Endothelial cell of umbilical vein (primary cell): ENCODE measurements around the gene OTUD3. TPM values are rescaled to one million over a fixed set of nuclear protein-coding genes. Genes with fewer than 3 reads are reported as not detected.

Experiments used
- BruUV-seq: library from RNA; stranded (reverse); fragments of 400-500 nt; replicated peaks from 2 replicates; lab custom pipeline; 2021; lab: Mats Ljungman, UMichigan
- CTCF ChIA-PET: fragments of 300-600, 350-600 bp; sonication (Branson Sonifier 250); formaldehyde crosslinking; loops from one replicate; lab custom pipeline; 2021; ENCODE audit warnings: antibody characterized with exemption, inconsistent platforms; lab: Charles Lee
- POLR2A ChIA-PET: fragments of 300-600, 350-600 bp; sonication (Branson Sonifier 250); formaldehyde crosslinking; loops from one replicate; lab custom pipeline; 2021; ENCODE audit warnings: antibody characterized with exemption, inconsistent platforms; lab: Charles Lee
- DNase-seq: peaks from one replicate; pipeline ENCODE4 v3.0.0-alpha.2; 2011; ENCODE audit warnings: low read depth, low spot score
- FAIRE-seq: peaks from 2 replicates; lab custom pipeline; 2011; peaks lifted over from hg19 to GRCh38; lab: Jason Lieb, UNC
- H2AFZ ChIP-seq: 2 replicates; pipeline ENCODE4 v1.6.0; 2012; ENCODE audit warnings: low read depth, low read length, control low read depth, inconsistent platforms
- H3K27ac ChIP-seq: 2 replicates; pipeline ENCODE4 v1.5.1; 2011; ENCODE audit warnings: low read depth, mild to moderate bottlenecking, control low read depth, low read length, moderate library complexity; ENCODE audit not compliant: insufficient read depth
- H3K27me3 ChIP-seq, 2 experiments: 2 replicates each; pipeline versions ENCODE4 v1.6.0 to v1.6.1; 2011; ENCODE audit warnings: low read length in 2 of 2, mixed read lengths in 1 of 2; ENCODE audit not compliant: control insufficient read depth in 2 of 2, insufficient read depth in 2 of 2
- H3K36me3 ChIP-seq, 2 experiments: 2 replicates in 1 of 2; 3 replicates in 1 of 2; pipeline ENCODE4 v1.5.1; 2011; ENCODE audit warnings: low read length in 2 of 2, mild to moderate bottlenecking in 1 of 2, moderate library complexity in 1 of 2; ENCODE audit not compliant: control insufficient read depth in 2 of 2, insufficient read depth in 2 of 2; ENCODE audit errors: extremely low read depth in 1 of 2
- H3K4me1 ChIP-seq: 3 replicates; pipeline ENCODE4 v1.5.1; 2011; ENCODE audit warnings: mild to moderate bottlenecking, low read length; ENCODE audit not compliant: control insufficient read depth, insufficient read depth; ENCODE audit errors: extremely low read depth
- H3K4me2 ChIP-seq: 2 replicates; pipeline ENCODE4 v1.6.1; 2011; ENCODE audit warnings: low read length, control low read depth, mixed read lengths; ENCODE audit not compliant: insufficient read depth
- H3K4me3 ChIP-seq, 3 experiments: fragments of 200-600 bp in 1 of 3; sonication (generic), shearing (Covaris generic) in 1 of 3; replicated peaks in 1 of 3; 2 replicates each; pipeline ENCODE4 v1.5.1; 2011 to 2016; ENCODE audit warnings: control low read depth in 3 of 3, low read length in 3 of 3, mild to moderate bottlenecking in 2 of 3, inconsistent platforms in 1 of 3, low read depth in 1 of 3, moderate library complexity in 1 of 3; ENCODE audit not compliant: insufficient read depth in 1 of 3
- H3K79me2 ChIP-seq: 2 replicates; pipeline ENCODE4 v1.6.0; 2012; ENCODE audit warnings: low read length, inconsistent platforms; ENCODE audit not compliant: control insufficient read depth, insufficient read depth
- H3K9ac ChIP-seq: replicated peaks from 2 replicates; pipeline ENCODE3; 2011; ENCODE audit warnings: low read length, control low read depth; ENCODE audit not compliant: insufficient read depth; ENCODE audit errors: extremely low read depth
- H3K9me1 ChIP-seq: replicated peaks from 3 replicates; pipeline ENCODE4 v1.6.0; 2011; ENCODE audit warnings: mild to moderate bottlenecking, low read length; ENCODE audit not compliant: control insufficient read depth, insufficient read depth; ENCODE audit errors: extremely low read depth
- H3K9me3 ChIP-seq: replicated peaks from 2 replicates; pipeline ENCODE4 v1.5.1; 2012; ENCODE audit warnings: low read length, inconsistent platforms; ENCODE audit not compliant: control insufficient read depth, insufficient read depth
- H4K20me1 ChIP-seq: replicated peaks from 2 replicates; pipeline ENCODE3; 2011; ENCODE audit warnings: mild to moderate bottlenecking, low read length; ENCODE audit not compliant: control insufficient read depth, insufficient read depth; ENCODE audit errors: extremely low read depth
- EZH2 ChIP-seq: IDR thresholded peaks from 2 replicates; pipeline ENCODE4 v1.6.1; 2012; ENCODE audit warnings: borderline replicate concordance, low read depth, mild to moderate bottlenecking, moderate library complexity, low read length, inconsistent platforms; ENCODE audit not compliant: severe bottlenecking
- FOS ChIP-seq: IDR thresholded peaks from 2 replicates; pipeline ENCODE4 v1.6.1; 2011; ENCODE audit warnings: mild to moderate bottlenecking, low read length, moderate library complexity, borderline replicate concordance; ENCODE audit not compliant: insufficient read depth
- GATA2 ChIP-seq: IDR thresholded peaks from 2 replicates; pipeline ENCODE4 v1.7.0; 2011; ENCODE audit warnings: low read depth, mild to moderate bottlenecking, moderate library complexity, mixed read lengths, low read length; ENCODE audit not compliant: insufficient read length, insufficient read depth
- JUN ChIP-seq: IDR thresholded peaks from 2 replicates; pipeline ENCODE4 v1.6.1; 2011; ENCODE audit warnings: borderline replicate concordance, low read depth; ENCODE audit not compliant: insufficient read length, insufficient read depth
- MYC ChIP-seq: IDR thresholded peaks from one replicate; pipeline ENCODE4 v1.6.1; 2011; ENCODE audit warnings: mild to moderate bottlenecking, low read depth, low read length
- POLR2A ChIP-seq: IDR thresholded peaks from 2 replicates; pipeline ENCODE4 v1.6.1; 2012; ENCODE audit warnings: low read depth, mild to moderate bottlenecking, control low read depth, low read length
- POLR2AphosphoS5 ChIP-seq: IDR thresholded peaks from 2 replicates; pipeline ENCODE4 v1.6.1; 2012; ENCODE audit warnings: low read depth, mild to moderate bottlenecking, control low read depth, low read length, moderate library complexity; ENCODE audit not compliant: insufficient read depth
- dilution Hi-C: fragments of 300-500 bp; cut with MboI; formaldehyde crosslinking; loops from one replicate; pipeline ENCODE4 v1.15.0; 2019; ENCODE audit warnings: low sequenced_read_pairs; ENCODE audit not compliant: extremely low pct_ligation_motif_present
- intact Hi-C: fragments of 100-400 bp; cut with micrococcal nuclease; formaldehyde crosslinking; loops from one replicate; pipeline ENCODE4 v1.10.0; 2022
- polyA plus RNA-seq, 4 experiments: library from polyadenylated mRNA; depleted of rRNA in 3 of 4; stranded (reverse) in 3 of 4; unstranded in 1 of 4; fragments of >200 nt; gene quantifications; 2 replicates each; pipeline versions ENCODE4 v1.2.1 to v1.2.3, GENCODE V29; 2011 to 2012; ENCODE audit warnings: missing spikeins in 1 of 4
- total RNA-seq: library from RNA; stranded (reverse); gene quantifications from 2 replicates; pipeline ENCODE4 v1.2.3, GENCODE V29; 2021
- TF ChIP-seq, protein P1 (sequence below), 2 donors: IDR thresholded peaks; 1 replicate in 1 of 2; 2 replicates in 1 of 2; pipeline ENCODE4 v1.5.1; 2011; ENCODE audit warnings: low read length in 2 of 2, mild to moderate bottlenecking in 2 of 2, moderate library complexity in 2 of 2, control low read depth in 1 of 2, inconsistent platforms in 1 of 2, low read depth in 1 of 2; ENCODE audit not compliant: insufficient read depth in 1 of 2; ENCODE audit errors: extremely low read depth in 1 of 2
- TF ChIP-seq, protein P2 (sequence below): IDR thresholded peaks from 2 replicates; pipeline ENCODE4 v1.6.1; 2011; ENCODE audit not compliant: insufficient read depth, insufficient read length

OTUD3 gene
- total and polyA plus RNA-seq, 2 donors (not counting 3 experiments of a cell fraction or from before 2014, with no cell fraction given) = 3.1 to 10.6 TPM

- no peak for FAIRE-seq
- no TSS peak for BruUV-seq
- H4K20me1 ChIP-seq = no peaks in the 10 kb centered on the region
- dilution Hi-C loops = no loop called here
- H3K27ac ChIP-seq = no peak overlapping the region
- intact Hi-C loops = no loop called here
- TF ChIP-seq JUN (no peak), GATA2 (no peak), EZH2 (no peak), POLR2AphosphoS5 (no peak), POLR2A (no peak)
- no peak overlapping the region for H2AFZ ChIP-seq
- H3K79me2 ChIP-seq = peaks cover 23% of the 10 kb centered on the region
- H3K36me3 ChIP-seq = peaks cover 1 to 10% of the 10 kb centered on the region in 2 experiments
- ChIA-PET POLR2A (interaction anchor here (1.5 kb wide), 1 partner anchor 11 kb away, joined by 3 read pairs; no protein-coding TSS in a partner anchor), CTCF (interaction anchor here (1.1 to 4.2 kb wide), 2 partner anchors 12 to 133 kb away, joined by 3 to 19 read pairs; partner anchors contain the start of gene OTUD3)
- H3K27me3 ChIP-seq = no peaks in the 10 kb centered on the region
- H3K4me1 ChIP-seq = peaks cover 22% of the 10 kb centered on the region
- H3K9me1 ChIP-seq = no peaks in the 10 kb centered on the region
- no peak overlapping the region for H3K4me3 ChIP-seq
- H3K4me2 ChIP-seq = no peak overlapping the region
- H3K9ac ChIP-seq = no peak overlapping the region
- DNase-seq = peak; percentile 25
- no peaks in the 10 kb centered on the region for H3K9me3 ChIP-seq
These were observed 12.0 kb downstream of the OTUD3 start for GRCh38 chr1:19894218-19894617.

DNA sequence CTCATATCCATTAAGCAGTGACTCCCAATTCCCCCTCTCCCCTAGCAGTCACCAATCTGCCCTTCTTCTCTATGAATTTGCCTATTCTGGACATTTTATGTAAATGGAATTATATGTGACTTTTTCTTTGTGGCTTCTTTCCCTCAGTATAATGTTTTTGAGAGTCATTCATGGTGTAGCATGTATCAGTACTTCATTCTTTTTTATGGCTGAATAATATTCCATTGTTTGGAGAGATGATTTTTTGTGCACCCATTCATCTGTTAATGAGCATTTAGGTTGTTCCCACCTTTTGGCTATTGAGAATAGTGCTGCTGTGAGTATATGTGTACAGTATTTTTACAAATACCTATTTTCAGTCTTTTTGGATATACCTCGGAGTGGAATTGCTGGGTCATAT, 19.5 kb downstream of the OTUD3 start:
- POLR2A ChIA-PET = no interaction called here

More for the DNA sequence above, 19.5 kb downstream of the OTUD3 start:
- Histone ChIP-seq H3K9me1 (no peaks in the 10 kb centered on the region), H3K4me2 (no peak overlapping the region), H3K9me3 (no peaks in the 10 kb centered on the region), H3K27ac (no peak overlapping the region), H3K79me2 (no peaks in the 10 kb centered on the region), H3K36me3 (peaks cover 4 to 15% of the 10 kb centered on the region in 2 experiments), H3K9ac (no peak overlapping the region), H2AFZ (no peak overlapping the region), H3K4me3 (no peak overlapping the region), H3K4me1 (no peaks in the 10 kb centered on the region), H4K20me1 (no peaks in the 10 kb centered on the region), H3K27me3 (no peaks in the 10 kb centered on the region)
- dilution Hi-C loops = no loop called here
- TF ChIP-seq FOS = no peak
- no peak for TF ChIP-seq GATA2
- TF ChIP-seq, protein P1, sequence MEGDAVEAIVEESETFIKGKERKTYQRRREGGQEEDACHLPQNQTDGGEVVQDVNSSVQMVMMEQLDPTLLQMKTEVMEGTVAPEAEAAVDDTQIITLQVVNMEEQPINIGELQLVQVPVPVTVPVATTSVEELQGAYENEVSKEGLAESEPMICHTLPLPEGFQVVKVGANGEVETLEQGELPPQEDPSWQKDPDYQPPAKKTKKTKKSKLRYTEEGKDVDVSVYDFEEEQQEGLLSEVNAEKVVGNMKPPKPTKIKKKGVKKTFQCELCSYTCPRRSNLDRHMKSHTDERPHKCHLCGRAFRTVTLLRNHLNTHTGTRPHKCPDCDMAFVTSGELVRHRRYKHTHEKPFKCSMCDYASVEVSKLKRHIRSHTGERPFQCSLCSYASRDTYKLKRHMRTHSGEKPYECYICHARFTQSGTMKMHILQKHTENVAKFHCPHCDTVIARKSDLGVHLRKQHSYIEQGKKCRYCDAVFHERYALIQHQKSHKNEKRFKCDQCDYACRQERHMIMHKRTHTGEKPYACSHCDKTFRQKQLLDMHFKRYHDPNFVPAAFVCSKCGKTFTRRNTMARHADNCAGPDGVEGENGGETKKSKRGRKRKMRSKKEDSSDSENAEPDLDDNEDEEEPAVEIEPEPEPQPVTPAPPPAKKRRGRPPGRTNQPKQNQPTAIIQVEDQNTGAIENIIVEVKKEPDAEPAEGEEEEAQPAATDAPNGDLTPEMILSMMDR (IDR thresholded peaks at IDR 0.05; ENCODE audit: extremely low read depth in 1 of 2, insufficient read depth in 1 of 2, low read depth in 1 of 2, low read length in 2 of 2) = no peak
- TF ChIP-seq MYC = no peak
- TF ChIP-seq, protein P2, sequence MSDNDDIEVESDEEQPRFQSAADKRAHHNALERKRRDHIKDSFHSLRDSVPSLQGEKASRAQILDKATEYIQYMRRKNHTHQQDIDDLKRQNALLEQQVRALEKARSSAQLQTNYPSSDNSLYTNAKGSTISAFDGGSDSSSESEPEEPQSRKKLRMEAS = no peak
- TF ChIP-seq JUN = no peak
- TF ChIP-seq POLR2AphosphoS5 = no peak
- TF ChIP-seq EZH2 = no peak
- no peak for TF ChIP-seq POLR2A
- no peak for FAIRE-seq
- no TSS peak for BruUV-seq
- CTCF ChIA-PET = interaction anchor here (1.0 kb wide), 1 partner anchor 19 kb away, joined by 3 read pairs; the partner anchor contains the start of gene OTUD3
- DNase-seq = no peak
- intact Hi-C loops = no loop called here
